CD4-positive, alpha-beta T cell treated with Interferon gamma for 1 hour (primary cell): ENCODE data around the gene KCNMA1.

Experiments
- DNase-seq: peaks from one replicate; pipeline ENCODE4 v3.0.0-alpha.2; 2020

KCNMA1 gene

DNA sequence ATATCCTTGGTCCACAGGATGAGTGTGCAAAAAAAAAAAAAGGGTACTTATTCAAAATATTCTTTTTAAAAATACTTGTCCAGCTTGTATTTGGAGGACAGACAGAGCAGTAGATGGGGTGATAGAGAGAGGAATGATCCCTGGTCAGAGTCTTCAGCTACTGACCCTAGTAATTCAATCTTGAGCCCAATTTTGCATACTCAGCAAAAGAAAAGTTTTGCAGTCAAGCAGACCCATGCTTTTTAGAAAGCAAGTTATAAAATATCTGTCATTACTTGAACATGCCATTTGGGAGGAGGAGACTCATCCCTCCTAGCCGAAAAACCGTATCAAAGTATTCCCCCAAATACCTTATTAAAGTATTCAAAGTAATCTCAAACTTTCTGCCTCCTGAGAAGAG lies 585.0 kb downstream of the KCNMA1 start:
- no peak for DNase-seq

DNA sequence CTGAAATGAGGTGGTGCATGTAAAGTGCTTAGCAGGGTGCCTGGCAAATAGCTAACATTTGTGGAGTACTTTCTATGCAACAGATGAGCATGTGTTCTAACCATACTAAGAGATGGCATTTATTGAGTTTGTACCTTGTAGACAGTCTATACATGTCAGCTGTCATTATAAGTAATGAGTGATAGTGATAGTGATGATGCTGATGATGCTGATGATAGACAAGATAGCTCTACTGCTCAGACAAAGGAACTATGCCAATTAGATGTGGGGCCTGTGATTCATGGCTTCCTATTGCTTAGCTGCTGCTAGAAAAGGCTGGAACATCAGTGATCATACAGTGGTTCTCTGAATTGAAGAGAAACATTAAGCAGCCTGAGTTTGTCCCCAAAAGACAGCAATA lies 585.8 kb downstream of the KCNMA1 start:
- no peak for DNase-seq

DNA sequence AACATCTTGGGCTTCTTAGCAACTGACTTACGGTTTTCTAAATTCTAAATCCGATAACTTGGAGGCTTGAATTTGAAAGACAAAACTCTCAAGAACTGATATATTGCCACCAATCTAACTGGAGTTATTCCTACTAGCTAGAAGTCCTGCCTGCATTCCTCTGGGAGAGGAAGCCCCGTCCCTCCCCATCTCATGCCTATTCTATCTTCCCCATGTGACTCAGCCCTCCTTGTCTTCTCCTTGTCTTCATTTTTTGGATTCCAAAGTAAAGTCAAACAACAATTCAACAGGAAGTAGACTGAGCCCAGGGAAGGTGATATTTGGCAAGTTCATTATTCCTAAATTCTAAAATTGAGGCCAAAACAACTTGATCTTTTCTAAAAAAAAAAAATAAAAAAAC lies 587.7 kb downstream of the KCNMA1 start:
- DNase-seq = no peak

DNA sequence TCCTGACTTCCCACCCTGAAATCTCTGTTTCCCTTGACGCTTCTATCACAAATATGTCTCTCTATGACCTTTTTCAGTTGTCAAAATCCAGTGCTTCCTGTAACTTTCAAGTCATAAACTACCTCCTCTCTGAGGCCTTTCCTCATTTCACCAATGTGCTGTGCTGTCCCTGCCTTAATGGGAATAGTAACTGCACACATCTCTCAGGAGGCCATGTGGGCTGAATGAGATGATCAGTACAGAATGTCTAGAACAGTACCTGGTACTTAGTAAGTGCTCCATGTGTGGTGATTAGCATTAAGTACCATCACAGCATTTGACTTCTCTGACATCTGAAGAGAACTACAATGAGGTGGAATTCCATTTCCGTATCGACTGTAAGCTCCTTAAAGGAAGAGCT lies 588.5 kb downstream of the KCNMA1 start:
- no peak for DNase-seq

DNA sequence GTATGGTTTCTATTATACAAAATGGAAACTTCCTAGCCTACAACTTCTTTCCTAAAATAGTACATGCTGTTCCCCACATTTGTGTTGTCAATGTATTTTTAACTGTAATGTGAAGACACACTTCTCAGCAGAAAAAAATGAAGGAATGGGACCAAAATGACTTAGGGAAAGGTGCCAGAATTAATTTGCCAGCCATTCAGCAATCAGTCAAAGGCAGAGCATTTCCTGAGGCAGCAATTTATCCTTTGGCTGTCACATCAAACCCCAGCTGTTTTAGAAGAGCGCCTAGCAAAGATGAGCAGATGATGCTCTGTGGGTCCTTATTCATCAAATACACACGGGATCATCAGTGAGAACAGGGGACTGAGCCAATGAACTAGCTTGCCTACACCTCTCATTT lies 592.5 kb downstream of the KCNMA1 start:
- no peak for DNase-seq

DNA sequence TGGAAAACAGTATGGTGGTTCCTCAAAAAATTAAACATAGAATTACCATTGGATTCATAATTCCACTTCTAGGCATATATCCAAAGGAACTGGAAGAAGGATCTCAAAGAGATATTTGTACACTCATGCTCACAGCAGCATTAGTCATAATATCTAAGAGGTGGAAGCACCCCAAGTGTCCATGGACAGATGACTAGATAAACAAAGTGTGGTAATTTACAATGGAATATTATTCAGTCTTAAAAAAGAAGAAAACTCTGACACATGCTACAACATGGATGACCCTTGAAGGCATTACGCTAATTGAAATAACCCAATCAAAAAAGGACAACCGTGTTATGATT lies 594.2 kb downstream of the KCNMA1 start:
- no peak for DNase-seq

DNA sequence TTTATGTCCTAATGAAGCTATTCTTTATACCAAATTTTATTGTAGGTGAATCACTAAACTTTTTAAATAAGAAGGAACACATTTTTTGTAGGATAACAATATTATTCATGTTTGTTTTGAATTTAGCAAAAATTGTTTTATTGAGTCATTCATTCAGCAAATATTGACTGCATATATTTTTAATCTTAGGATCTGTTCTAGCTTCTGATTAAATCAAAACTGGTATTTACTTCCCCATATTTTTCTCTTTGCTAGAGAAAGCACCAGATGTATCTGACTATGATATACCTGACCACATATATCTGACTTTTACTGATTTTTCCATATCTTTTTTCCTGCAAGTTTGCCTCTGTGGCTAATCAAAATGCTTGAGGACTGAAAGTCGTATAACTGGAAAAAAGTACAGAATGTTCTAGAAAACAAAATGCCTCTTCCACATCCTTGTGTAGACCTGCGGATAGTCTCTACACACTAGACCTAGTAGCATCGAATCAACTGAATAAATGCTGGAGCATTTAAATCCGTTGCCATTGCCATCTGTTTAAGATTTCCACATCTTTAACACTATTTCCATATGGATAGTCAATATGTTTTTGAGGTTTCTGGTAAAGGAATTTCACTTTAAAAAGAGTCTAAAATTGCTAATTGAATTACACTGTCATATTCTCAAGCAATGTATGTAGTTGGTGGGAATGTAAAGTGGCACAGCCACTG lies 594.7 kb downstream of the KCNMA1 start:
- no peak for DNase-seq

DNA sequence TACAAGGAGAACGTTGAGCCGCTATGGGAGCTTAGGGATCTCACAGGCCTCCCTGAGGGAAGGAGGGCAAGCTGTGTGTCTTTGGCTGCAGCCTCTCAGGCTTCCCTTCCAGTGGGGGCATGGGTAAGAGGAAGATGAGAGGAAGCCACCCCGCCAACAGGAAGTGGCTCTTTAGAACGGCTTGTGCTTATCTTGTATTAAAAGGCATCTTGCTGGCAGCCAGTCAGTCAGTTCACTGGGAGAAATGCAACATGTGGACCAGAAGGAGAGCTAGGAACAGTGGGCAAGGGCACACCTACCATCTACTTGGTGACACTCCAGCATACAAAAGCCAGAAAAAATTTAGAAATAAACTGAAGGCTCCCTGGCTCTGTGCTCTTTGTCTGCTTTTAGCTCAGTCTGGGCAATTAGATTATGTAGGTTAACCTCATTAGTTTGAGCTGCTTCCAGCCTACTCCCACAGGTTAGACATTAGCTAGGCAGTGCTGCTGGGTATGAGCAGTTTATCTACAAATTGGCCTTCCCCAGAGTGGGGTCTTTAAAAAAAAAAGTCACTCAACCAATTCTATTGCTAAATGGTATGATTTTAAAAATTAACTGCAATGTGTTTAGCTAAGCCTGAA lies 595.9 kb downstream of the KCNMA1 start:
- no peak for DNase-seq

DNA sequence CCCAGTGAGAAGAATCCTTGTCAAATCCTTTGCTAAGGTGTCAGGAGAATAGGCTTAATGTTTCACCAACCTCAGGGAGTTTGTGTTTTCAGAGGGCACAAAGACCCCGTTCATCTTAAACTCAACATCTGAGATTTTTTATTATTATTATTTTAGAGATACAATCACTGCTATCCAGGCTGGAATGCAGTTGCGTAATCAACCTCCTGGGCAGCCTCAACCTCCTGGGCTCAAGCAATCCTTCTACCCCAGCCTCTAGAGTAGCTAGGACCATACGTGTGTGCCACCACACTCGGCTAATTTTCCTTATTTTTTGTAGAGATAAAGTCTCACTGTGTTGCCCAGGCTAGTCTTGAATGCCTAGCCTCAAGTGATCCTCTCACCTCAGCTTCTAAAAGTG lies 599.2 kb downstream of the KCNMA1 start:
- DNase-seq = no peak

DNA sequence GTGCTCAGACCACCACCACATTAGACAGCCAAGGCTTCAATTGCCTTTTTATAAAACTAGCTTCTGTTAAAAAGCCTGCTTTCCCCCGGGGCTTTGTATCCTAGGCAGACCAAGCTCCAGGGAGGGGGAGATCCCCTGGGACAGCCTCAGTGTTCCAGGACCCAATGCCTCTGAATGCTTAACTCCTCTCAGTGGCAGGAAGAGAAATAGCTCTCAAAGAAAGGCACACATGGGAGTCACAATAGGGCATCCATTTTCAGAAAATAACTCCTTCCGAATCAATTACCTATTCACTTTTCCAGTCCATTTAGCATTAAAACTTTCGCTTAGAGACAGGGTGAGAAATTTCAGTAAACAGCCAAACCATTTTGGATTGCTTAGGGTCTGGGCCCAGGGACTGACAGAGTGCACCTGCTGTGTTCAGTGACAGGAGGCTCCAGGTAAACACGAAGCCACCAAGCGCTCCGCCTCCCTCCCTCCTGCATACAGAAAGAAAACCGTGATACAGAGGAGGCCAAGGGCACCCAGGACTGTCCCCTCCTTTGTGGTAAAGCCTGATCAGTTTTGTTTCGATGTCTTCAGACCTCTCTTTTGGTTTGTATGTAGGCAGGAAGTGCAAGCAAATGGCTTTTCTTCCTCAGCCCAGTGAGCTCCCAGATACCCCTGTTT lies 599.7 kb downstream of the KCNMA1 start:
- no peak for DNase-seq

DNA sequence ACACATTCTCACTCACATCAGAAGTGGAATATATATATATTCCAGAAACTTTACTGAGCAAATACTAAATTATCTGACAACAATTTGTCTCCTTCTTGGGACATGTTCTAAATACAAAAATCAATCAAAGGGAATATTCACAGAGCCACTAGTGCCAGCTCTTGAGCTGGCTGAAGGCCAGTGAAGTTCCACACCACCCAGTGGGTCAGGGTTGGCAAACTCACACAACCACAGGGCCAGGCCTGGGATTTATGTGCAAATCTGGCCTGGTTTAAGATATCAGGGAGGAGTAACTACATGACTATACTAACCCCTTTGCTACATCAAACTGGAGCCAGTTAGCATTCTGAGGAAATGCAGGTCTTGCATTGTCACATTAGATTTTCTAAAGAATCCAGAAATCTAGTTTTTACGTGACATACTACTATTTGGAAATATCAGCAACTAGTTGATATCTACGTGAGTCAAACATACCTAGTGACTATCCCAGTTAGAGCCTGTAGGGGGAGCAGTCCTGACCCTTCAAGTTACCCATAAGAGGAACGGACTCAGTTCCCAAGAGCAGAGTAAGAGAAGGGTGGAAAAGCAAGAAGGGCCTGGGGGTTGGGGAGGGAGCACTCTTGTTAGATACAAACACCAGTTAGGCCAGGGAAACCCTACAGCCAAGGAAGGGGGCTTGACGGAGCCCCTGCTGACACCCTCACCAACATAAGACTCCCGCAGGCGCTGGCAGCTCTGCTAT lies 600.4 kb downstream of the KCNMA1 start:
- DNase-seq = no peak

DNA sequence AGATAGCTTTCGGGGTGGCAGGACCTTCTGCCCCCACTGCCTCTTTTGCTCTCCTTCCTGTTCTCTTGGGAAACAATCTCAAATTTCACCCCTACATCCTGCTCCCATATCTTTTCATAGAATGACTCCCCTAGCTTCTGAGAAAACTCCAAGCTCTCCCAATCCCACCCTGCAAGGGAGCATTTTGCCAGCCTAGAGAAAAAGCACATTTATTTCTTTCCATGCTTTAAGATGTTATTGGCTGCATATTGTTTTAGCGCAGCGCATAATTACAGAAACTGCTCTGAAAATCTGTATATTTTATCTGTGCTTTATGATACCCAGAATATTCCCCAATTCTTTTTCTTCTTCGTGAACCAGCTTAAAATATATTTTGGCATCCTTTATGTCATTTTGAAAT lies 601.3 kb downstream of the KCNMA1 start:
- no peak for DNase-seq

DNA sequence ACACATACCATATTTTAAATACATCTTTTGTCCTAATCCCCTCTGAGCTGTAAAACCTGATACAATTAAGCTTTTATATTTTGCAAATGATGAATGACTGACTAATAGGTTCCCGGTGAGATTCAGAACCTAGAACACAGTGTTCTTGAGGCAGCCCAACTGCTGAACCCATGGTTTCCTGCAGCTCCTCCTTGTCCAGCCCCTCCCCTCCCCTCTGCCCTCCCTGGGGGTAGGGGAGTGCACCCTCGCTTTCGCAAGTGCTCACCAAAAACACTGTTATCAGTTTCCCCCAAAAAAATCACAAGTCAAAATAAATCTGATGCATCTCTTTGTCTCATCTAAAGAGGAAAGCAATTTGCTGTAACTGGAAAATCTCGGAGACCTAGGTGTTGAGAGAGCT lies 602.8 kb downstream of the KCNMA1 start:
- DNase-seq = no peak

DNA sequence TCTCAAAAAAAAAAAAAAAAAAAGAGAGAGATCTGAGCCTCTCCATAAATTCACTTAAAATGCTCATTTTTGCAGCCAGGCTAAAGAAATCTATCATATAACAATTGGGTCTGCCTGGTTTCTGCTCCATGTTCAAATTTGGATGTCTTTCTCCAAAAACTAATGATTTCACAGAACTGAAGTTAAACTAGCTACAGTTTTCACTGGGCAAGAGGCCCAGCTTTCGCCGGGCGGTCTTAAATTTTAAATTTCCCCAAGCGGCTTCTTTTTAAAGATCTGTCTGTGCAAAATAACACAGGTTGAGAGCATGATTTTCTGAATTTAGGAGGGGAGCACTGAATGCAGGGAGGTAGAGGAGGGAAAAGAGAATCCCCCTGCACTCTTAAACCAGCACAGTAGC lies 603.4 kb downstream of the KCNMA1 start:
- DNase-seq = no peak

DNA sequence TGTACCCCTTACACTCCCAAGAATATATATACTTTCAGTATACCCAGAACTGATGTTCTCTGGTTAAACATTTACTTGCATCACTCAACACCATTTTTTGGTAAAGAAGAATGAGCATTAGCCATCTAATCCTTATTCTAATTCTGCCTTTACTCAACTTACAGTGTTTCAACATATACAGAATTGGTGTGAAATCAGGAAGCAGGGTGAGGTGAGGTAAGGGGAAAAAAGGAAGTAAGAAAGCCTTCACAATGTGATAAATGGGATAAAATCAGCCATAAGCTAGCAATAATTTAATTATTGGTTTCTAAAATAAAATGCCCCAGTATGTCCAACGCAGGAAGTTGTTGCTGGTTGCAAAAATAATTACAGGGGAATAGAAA lies 605.4 kb downstream of the KCNMA1 start:
- DNase-seq = no peak

DNA sequence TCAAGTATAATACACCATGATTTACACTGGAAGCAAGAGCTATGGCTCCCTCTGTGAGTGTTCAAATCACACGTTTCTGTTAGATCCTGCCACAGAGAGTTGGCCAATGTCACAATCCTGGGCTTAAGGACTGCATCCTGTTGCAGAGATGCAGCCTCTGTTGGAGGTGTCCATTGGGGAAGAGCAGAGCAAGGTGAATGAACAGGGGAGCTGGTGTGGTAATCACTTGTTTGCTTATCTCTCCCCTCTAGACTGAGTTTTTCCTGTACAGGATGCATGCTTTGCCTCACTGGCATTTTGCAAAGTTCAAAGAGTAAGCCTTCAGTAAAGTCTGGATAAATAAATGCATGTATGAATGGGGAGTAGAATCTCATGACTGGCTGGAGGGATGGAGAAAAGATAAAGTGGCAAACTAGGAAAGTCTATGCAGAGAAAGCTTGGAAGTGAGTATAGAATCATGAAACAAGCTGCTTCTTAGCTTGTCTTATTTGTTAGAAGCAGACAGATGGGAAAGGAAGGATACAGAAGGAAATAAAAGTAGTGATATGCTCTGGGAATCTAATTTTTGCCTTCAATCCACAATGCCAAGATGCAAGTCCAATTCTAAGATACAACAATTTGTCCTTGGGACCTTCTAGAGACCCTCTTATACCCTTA lies 605.9 kb downstream of the KCNMA1 start:
- no peak for DNase-seq

DNA sequence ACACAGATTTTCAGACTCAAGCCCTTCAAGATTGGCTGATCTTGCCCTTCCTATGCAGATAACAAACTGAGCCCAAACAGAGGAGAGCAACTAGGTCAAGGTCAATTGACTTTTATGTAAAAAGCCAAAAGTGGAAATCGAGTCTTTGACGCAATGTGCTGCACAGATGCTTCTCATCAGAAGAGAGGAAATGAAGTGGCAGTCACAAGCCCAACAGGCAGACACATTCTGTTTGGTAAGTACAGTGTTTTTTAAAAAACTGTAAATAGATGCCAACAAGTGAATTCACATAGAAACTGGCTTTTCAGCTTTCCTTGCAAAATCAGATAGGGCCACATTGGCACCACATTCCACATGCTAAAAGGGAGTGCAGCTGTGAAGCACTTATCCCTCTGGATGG lies 606.6 kb downstream of the KCNMA1 start:
- no peak for DNase-seq

DNA sequence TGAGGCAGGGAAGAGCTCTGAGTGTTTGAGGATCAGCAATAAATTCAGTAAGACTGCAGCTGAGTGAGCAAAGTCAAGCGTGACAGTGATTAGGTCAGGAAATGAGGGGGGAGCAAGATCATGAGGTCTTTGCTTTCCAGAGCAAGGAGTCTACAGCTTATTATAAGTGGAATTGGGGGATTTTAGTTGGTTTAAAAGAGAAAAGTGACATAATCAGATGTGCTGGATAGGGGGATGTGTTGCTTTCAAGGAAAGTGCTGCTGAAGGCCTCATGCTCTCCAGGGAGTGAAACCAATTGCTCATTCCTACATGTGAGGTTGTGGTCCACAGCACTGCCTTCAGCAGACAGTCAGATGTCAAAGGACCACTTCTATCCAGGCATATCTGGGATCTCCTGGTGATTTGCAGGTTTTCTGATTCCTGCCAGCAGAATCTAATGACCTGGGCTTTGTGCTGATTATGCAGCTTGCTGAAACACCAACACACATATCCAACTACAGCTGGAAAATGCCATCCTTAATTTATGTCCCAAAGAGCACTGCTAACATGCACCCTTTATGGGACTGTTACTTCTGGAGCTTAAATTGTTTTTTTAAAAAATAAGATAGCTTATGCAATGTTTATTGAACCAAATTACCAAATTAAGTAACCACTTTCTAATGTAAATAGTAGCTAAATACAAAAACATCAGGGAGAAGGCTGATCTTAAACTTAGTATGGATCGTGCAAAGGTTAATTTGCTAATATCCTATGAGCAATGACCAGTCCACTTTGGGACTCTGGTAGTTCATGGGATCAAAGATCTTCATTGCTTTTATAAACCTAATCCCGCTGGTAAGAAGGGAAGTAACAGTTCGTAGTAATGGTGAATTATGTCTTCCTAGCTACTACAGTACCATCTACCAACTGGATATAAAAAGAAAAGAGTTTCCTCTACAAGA lies 607.6 kb downstream of the KCNMA1 start:
- no peak for DNase-seq

DNA sequence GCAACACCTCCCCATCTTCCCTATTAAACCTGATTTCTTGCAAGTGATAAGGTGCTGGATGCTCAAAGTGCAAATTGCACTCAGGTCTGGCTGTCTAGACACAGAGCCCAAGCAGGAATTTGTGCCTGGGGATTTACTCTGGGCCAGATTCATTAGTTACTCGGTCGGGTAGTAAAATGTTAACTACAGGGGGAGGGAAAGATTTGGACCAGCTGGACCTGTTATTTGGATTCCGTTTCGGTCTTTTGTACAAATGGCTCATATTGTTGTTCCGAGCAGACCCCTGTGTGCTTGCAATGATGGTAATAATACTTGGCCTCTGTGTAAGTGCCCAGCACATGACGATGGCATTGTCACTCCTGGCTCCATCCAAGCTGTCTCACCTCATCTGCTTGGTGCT lies 609.6 kb downstream of the KCNMA1 start:
- DNase-seq = no peak

DNA sequence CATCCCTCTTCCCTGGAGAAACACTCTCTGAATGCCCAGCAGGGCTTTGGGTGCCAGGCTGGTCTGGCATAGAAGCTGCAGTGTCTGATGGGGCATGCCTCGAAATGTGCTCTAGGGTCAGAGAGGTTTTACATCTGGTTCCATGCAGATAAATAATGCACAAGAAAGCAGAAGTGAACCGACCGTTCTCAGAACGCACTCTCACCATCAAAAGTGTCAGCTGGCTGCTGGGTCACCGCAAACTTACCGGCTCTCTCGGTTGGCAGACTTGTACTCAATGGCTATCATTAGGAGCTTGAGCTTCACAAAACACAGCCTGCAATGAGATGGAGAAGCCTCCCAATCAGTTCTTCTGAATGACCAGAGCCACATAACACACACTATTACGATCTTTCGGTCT lies 610.0 kb downstream of the KCNMA1 start:
- DNase-seq = no peak

DNA sequence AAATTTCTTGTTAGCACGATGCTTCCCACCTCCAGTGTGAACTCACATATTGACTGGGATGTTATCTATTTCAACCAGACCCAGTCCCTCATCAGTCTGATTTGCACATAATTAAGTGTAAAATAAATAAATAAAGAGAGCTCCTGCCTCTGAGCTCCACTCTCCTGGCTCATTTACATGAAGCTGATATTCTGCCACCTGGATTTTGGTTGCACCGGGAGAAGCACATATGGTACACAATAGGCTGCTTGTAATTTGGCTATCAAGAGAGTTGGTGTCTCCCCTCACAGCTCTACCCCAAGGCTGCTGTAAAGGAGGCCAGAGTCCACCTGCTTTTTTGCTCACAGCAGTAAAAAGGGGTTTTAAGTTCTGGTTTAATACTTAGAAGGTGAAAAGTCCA lies 610.5 kb downstream of the KCNMA1 start:
- no peak for DNase-seq

DNA sequence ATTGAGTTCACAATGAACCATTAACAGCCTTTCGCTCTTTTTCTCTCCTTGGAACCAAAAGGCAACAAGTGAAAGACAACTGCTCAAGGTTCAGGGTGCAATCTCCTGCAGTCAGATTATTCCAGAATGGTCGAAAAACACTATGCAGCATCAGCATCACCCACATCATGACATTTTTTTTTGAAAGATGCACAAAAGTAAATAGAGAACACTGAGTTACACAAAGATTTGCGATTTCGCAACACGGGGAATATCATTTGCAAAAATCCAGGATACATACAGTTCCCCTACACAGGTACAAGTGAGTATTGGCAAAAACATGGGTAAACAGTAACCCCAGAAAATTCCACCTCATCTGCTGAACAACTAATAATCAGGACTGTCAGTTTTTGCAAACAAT lies 611.5 kb downstream of the KCNMA1 start:
- DNase-seq = no peak
